ENCODE results near the gene KLF17.

The KLF17 gene

GRCh38 chr1:44118682-44119081 is at the start of gene KLF17:
KLF17 (plus strand) TSS chr1:44118821; CDS start chr1:44118908, 87 bp downstream.
- no peak for DNase-seq (ENCODE audit: low spot score)
- no peak for TF ChIP-seq CTCF (IDR thresholded peaks at IDR 0.05)
- Histone ChIP-seq H3K27ac (no peak within 1 kb of the TSS), H3K4me3 (no peak within 1 kb of the TSS)

- TF ChIP-seq CTCF (IDR thresholded peaks at IDR 0.05), result no peak
- Histone ChIP-seq H3K27ac (no peak overlapping the region), H3K4me3 (no peak overlapping the region)
- DNase-seq (ENCODE audit: low spot score), result no peak
Observed at GRCh38 chr1:44071461-44071860, 47.2 kb upstream of the KLF17 start.

GRCh38 chr1:44072204-44072603 is 46.4 kb upstream of the KLF17 start:
- Histone ChIP-seq H3K4me3 (no peak overlapping the region), H3K27ac (no peak overlapping the region)
- TF ChIP-seq CTCF (IDR thresholded peaks at IDR 0.05), result no peak
- no peak for DNase-seq (ENCODE audit: low spot score)

- no peak for DNase-seq (ENCODE audit: low spot score)
- H3K27ac ChIP-seq, result no peak overlapping the region
- no peak for TF ChIP-seq CTCF (IDR thresholded peaks at IDR 0.05)
- no peak overlapping the region for H3K4me3 ChIP-seq
Observed at GRCh38 chr1:44072821-44073220, 45.8 kb upstream of the KLF17 start.

GRCh38 chr1:44073528-44073927 is 45.1 kb upstream of the KLF17 start:
- TF ChIP-seq CTCF (IDR thresholded peaks at IDR 0.05), result no peak
- DNase-seq (ENCODE audit: low spot score), result no peak
- Histone ChIP-seq H3K4me3 (no peak overlapping the region), H3K27ac (no peak overlapping the region)

- DNase-seq (ENCODE audit: low spot score), result no peak
- H3K27ac ChIP-seq, result no peak overlapping the region
- TF ChIP-seq CTCF (IDR thresholded peaks at IDR 0.05), result no peak
- H3K4me3 ChIP-seq, result no peak overlapping the region
Observed at GRCh38 chr1:44074415-44074814, 44.2 kb upstream of the KLF17 start.

GRCh38 chr1:44076066-44076465 is 42.6 kb upstream of the KLF17 start:
- Histone ChIP-seq H3K4me3 (no peak overlapping the region), H3K27ac (no peak overlapping the region)
- no peak for DNase-seq (ENCODE audit: low spot score)
- no peak for TF ChIP-seq CTCF (IDR thresholded peaks at IDR 0.05)

Measured in coronary artery (tissue), 2 donors.